ENCODE measurements around the gene CXXC5.

DNA sequence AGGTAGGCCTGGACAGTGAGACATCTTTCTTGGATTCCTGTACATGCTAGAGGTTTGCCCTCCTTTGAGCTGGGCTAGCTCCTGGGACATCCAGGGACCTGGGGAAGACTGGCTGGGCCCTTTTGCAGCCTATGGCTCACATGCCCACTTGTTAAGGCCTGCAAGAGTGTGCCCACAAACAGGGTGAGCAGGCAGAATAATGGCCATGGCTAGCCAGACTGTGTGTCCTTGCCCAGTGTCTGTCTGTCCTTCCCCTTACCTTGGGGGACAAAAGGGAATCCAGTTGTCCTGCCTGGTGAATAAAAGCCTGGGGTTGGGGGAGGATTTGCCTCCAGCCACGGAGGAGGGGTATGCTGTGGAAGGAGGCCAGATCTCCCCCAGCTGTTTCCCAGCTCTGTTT lies 13.0 kb upstream of the CXXC5 start:
- TF ChIP-seq POLR2AphosphoS5 (IDR thresholded peaks at IDR 0.05) (no peak), EP300 (conservative IDR thresholded peaks at IDR 0.05; ENCODE audit: poor library complexity, severe bottlenecking) (no peak), TAF1 (IDR thresholded peaks at IDR 0.05; ENCODE audit: low read depth) (no peak), EZH2 (IDR thresholded peaks at IDR 0.05; ENCODE audit: borderline replicate concordance, insufficient read depth, low read length, poor library complexity, severe bottlenecking) (no peak), RAD21 (conservative IDR thresholded peaks at IDR 0.05) (no peak), MXI1 (conservative IDR thresholded peaks at IDR 0.05; ENCODE audit: poor library complexity, severe bottlenecking) (no peak)
- TF ChIP-seq, protein P1, sequence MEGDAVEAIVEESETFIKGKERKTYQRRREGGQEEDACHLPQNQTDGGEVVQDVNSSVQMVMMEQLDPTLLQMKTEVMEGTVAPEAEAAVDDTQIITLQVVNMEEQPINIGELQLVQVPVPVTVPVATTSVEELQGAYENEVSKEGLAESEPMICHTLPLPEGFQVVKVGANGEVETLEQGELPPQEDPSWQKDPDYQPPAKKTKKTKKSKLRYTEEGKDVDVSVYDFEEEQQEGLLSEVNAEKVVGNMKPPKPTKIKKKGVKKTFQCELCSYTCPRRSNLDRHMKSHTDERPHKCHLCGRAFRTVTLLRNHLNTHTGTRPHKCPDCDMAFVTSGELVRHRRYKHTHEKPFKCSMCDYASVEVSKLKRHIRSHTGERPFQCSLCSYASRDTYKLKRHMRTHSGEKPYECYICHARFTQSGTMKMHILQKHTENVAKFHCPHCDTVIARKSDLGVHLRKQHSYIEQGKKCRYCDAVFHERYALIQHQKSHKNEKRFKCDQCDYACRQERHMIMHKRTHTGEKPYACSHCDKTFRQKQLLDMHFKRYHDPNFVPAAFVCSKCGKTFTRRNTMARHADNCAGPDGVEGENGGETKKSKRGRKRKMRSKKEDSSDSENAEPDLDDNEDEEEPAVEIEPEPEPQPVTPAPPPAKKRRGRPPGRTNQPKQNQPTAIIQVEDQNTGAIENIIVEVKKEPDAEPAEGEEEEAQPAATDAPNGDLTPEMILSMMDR (IDR thresholded peaks at IDR 0.05; ENCODE audit: poor library complexity, severe bottlenecking): no peak

All from neural cell (in vitro differentiated cells).